ENCODE results near the gene LDLRAD2.

Gene LDLRAD2

GRCh38 chr1:21842606-21843162 lies 30.6 kb downstream of the LDLRAD2 start:
- DNase-seq (ENCODE audit: low spot score) = no peak

GRCh38 chr1:21843208-21843607 lies 31.1 kb downstream of the LDLRAD2 start:
- DNase-seq (ENCODE audit: low spot score) = no peak

GRCh38 chr1:21843996-21844395 lies 31.9 kb downstream of the LDLRAD2 start:
- DNase-seq (ENCODE audit: low spot score) = no peak

GRCh38 chr1:21845646-21846641 lies 33.9 kb downstream of the LDLRAD2 start:
- DNase-seq (ENCODE audit: low spot score) = no peak

GRCh38 chr1:21847223-21848205 lies 35.4 kb downstream of the LDLRAD2 start:
- no peak for DNase-seq (ENCODE audit: low spot score)

- no peak for DNase-seq (ENCODE audit: low spot score)
Measured at GRCh38 chr1:21848524-21849174, 36.6 kb downstream of the LDLRAD2 start.

- no peak for DNase-seq (ENCODE audit: low spot score)
Measured at GRCh38 chr1:21849909-21850576, 38.0 kb downstream of the LDLRAD2 start.

- no peak for DNase-seq (ENCODE audit: low spot score)
Measured at GRCh38 chr1:21851430-21852250, 39.6 kb downstream of the LDLRAD2 start.

- no peak for DNase-seq (ENCODE audit: low spot score)
Measured at GRCh38 chr1:21852282-21853130, 40.4 kb downstream of the LDLRAD2 start.

- no peak for DNase-seq (ENCODE audit: low spot score)
Measured at GRCh38 chr1:21853131-21853427, 41.0 kb downstream of the LDLRAD2 start.

- no peak for DNase-seq (ENCODE audit: low spot score)
Measured at GRCh38 chr1:21854090-21854750, 42.2 kb downstream of the LDLRAD2 start.

GRCh38 chr1:21854751-21855131 lies 42.7 kb downstream of the LDLRAD2 start:
- no peak for DNase-seq (ENCODE audit: low spot score)

- no peak for DNase-seq (ENCODE audit: low spot score)
Measured at GRCh38 chr1:21855257-21856096, 43.4 kb downstream of the LDLRAD2 start.

GRCh38 chr1:21857142-21857839 lies 45.2 kb downstream of the LDLRAD2 start:
- DNase-seq (ENCODE audit: low spot score) = no peak

- DNase-seq (ENCODE audit: low spot score) = no peak
Measured at GRCh38 chr1:21857840-21858670, 46.0 kb downstream of the LDLRAD2 start.

- DNase-seq (ENCODE audit: low spot score) = no peak
Measured at GRCh38 chr1:21859669-21860179, 47.7 kb downstream of the LDLRAD2 start.
